ENCODE data around the gene DNAH12. TPM values are rescaled to one million over a fixed set of nuclear protein-coding genes. Genes with fewer than 3 reads are reported as not detected.

The DNAH12 gene
- total RNA-seq, 1 donor from 2014 or later: 0.23 TPM

GRCh38 chr3:57436195-57436761, 107.9 kb downstream of the DNAH12 start:
- no peak overlapping the region for H2AFZ ChIP-seq (ENCODE audit: low read depth, low read length)
- Mint-ChIP-seq H3K4me1 (ENCODE audit: low read depth, unreplicated experiment) (no peaks in the 10 kb centered on the region), H3K27me3 (ENCODE audit: low read depth, unreplicated experiment) (no peaks in the 10 kb centered on the region), H3K9me3 (ENCODE audit: unreplicated experiment) (peaks cover 2% of the 10 kb centered on the region), H3K36me3 (ENCODE audit: low read depth, unreplicated experiment) (no peaks in the 10 kb centered on the region), H3K4me3 (ENCODE audit: unreplicated experiment) (no peak overlapping the region), H3K27ac (ENCODE audit: unreplicated experiment) (no peak overlapping the region)
- H3K27ac ChIP-seq (ENCODE audit: low read depth, low read length): no peak overlapping the region
- no peaks in the 10 kb centered on the region for H4K20me1 ChIP-seq (ENCODE audit: insufficient read depth, low read length)
- no peaks in the 10 kb centered on the region for H3K4me1 ChIP-seq (ENCODE audit: insufficient read depth, low read length)
- H3K9ac ChIP-seq (ENCODE audit: low read length): no peak overlapping the region
- FAIRE-seq (no peak), DNase-seq (ENCODE audit: low read depth) (no peak)
- H3K79me2 ChIP-seq (ENCODE audit: insufficient read depth, low read length): no peaks in the 10 kb centered on the region
- H3K27me3 ChIP-seq (ENCODE audit: insufficient read depth, low read length): no peaks in the 10 kb centered on the region
- H3K36me3 ChIP-seq (ENCODE audit: insufficient read depth, low read length): no peaks in the 10 kb centered on the region
- no peak overlapping the region for H3K4me2 ChIP-seq (ENCODE audit: low read length)
- TF ChIP-seq CTCF (IDR thresholded peaks at IDR 0.05; ENCODE audit: insufficient read depth, low read depth, low read length) (no peak), EZH2 (IDR thresholded peaks at IDR 0.05; ENCODE audit: insufficient read depth, low read length) (no peak)
- no peak overlapping the region for H3K4me3 ChIP-seq (ENCODE audit: insufficient read depth, low read depth, low read length)
- no peaks in the 10 kb centered on the region for H3K9me3 ChIP-seq (ENCODE audit: insufficient read depth, low read depth, low read length)

- Histone ChIP-seq H4K20me1 (ENCODE audit: insufficient read depth, low read length) (no peaks in the 10 kb centered on the region), H3K9me3 (ENCODE audit: insufficient read depth, low read depth, low read length) (no peaks in the 10 kb centered on the region), H2AFZ (ENCODE audit: low read depth, low read length) (no peak overlapping the region), H3K4me1 (ENCODE audit: insufficient read depth, low read length) (no peaks in the 10 kb centered on the region), H3K79me2 (ENCODE audit: insufficient read depth, low read length) (no peaks in the 10 kb centered on the region), H3K4me2 (ENCODE audit: low read length) (no peak overlapping the region), H3K9ac (ENCODE audit: low read length) (no peak overlapping the region), H3K27ac (ENCODE audit: low read depth, low read length) (no peak overlapping the region), H3K4me3 (ENCODE audit: insufficient read depth, low read depth, low read length) (no peak overlapping the region), H3K27me3 (ENCODE audit: insufficient read depth, low read length) (no peaks in the 10 kb centered on the region), H3K36me3 (ENCODE audit: insufficient read depth, low read length) (no peaks in the 10 kb centered on the region)
- no peak for FAIRE-seq
- TF ChIP-seq EZH2 (IDR thresholded peaks at IDR 0.05; ENCODE audit: insufficient read depth, low read length) (no peak), CTCF (IDR thresholded peaks at IDR 0.05; ENCODE audit: insufficient read depth, low read depth, low read length) (peak; percentile 55)
- no peaks in the 10 kb centered on the region for H3K27me3 Mint-ChIP-seq (ENCODE audit: low read depth, unreplicated experiment)
- no peaks in the 10 kb centered on the region for H3K4me1 Mint-ChIP-seq (ENCODE audit: low read depth, unreplicated experiment)
- peak; percentile 15 for DNase-seq (ENCODE audit: low read depth)
- H3K36me3 Mint-ChIP-seq (ENCODE audit: low read depth, unreplicated experiment): no peaks in the 10 kb centered on the region
- H3K27ac Mint-ChIP-seq (ENCODE audit: unreplicated experiment): no peak overlapping the region
- H3K9me3 Mint-ChIP-seq (ENCODE audit: unreplicated experiment): no peaks in the 10 kb centered on the region
- no peak overlapping the region for H3K4me3 Mint-ChIP-seq (ENCODE audit: unreplicated experiment)
Observed at GRCh38 chr3:57434041-57434440, 110.1 kb downstream of the DNAH12 start.

GRCh38 chr3:57423335-57423734, 120.8 kb downstream of the DNAH12 start:
- no peak for TF ChIP-seq CTCF (IDR thresholded peaks at IDR 0.05; ENCODE audit: insufficient read depth, low read depth, low read length)
- TF ChIP-seq EZH2 (IDR thresholded peaks at IDR 0.05; ENCODE audit: insufficient read depth, low read length): no peak
- Histone ChIP-seq H3K36me3 (ENCODE audit: insufficient read depth, low read length) (no peaks in the 10 kb centered on the region), H3K9ac (ENCODE audit: low read length) (no peak overlapping the region), H3K4me3 (ENCODE audit: insufficient read depth, low read depth, low read length) (no peak overlapping the region), H4K20me1 (ENCODE audit: insufficient read depth, low read length) (no peaks in the 10 kb centered on the region), H2AFZ (ENCODE audit: low read depth, low read length) (no peak overlapping the region), H3K4me2 (ENCODE audit: low read length) (no peak overlapping the region), H3K9me3 (ENCODE audit: insufficient read depth, low read depth, low read length) (no peaks in the 10 kb centered on the region), H3K4me1 (ENCODE audit: insufficient read depth, low read length) (no peaks in the 10 kb centered on the region), H3K27ac (ENCODE audit: low read depth, low read length) (no peak overlapping the region), H3K27me3 (ENCODE audit: insufficient read depth, low read length) (peaks cover under 1% of the 10 kb centered on the region), H3K79me2 (ENCODE audit: insufficient read depth, low read length) (no peaks in the 10 kb centered on the region)
- FAIRE-seq (no peak), DNase-seq (ENCODE audit: low read depth) (no peak)
- Mint-ChIP-seq H3K27ac (ENCODE audit: unreplicated experiment) (no peak overlapping the region), H3K27me3 (ENCODE audit: low read depth, unreplicated experiment) (no peaks in the 10 kb centered on the region), H3K36me3 (ENCODE audit: low read depth, unreplicated experiment) (no peaks in the 10 kb centered on the region), H3K4me3 (ENCODE audit: unreplicated experiment) (no peak overlapping the region), H3K9me3 (ENCODE audit: unreplicated experiment) (no peaks in the 10 kb centered on the region), H3K4me1 (ENCODE audit: low read depth, unreplicated experiment) (no peaks in the 10 kb centered on the region)

Measured in astrocyte (in vitro differentiated cells and primary cell).